ENCODE measurements around the gene TGFBR1. TPM values are rescaled to one million over a fixed set of nuclear protein-coding genes. Genes with fewer than 3 reads are reported as not detected.
"Not testable (repeated sequence)": the region's sequence is repeated elsewhere in the genome, so short reads cannot be mapped to it uniquely, and the experiment has no call there.

TGFBR1 gene
- total and polyA plus RNA-seq, 4 donors, result 25.1 to 97.6 (median 44.9) TPM

DNA sequence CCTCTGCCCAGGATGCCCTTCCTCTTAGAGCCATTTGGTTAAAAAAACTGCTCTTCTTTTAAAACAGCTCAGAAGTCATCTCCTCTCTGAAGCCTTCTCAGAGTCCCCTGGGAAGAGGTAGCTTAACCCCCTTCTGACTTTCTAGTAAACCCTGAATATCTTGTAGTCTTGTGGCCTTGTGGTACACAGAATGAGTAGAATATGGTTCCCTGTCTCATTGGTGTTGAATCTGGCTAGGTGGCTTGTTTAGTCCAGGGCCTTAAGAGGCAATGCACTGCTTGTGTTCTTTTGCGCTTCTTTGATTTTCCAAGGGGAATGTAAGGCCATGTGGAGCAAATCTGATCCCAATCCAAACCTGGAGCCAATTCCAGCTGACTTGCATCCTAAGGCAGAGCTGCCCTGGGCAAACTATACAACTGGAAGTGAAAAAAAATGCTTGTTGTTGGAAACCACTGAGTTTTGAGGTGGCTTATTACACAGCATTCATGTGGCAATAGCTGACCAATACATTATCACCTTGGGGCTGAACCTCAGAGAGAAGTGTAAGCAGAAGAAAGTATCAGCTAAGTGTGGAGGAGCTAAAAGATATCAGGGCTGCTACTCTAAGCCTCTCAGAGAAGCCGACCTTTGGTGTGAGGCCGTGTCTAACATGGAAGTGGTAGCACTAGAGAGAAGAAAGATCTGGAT, 85.8 kb downstream of the TGFBR1 start:
- DNase-seq (ENCODE audit: low read depth in 4 of 6, low spot score in 6 of 6), result no peak
- Histone ChIP-seq H3K4me3 (ENCODE audit: low read depth, low read length) (no peak overlapping the region), H3K36me3 (ENCODE audit: control insufficient read depth, insufficient read depth, low read length) (no peaks in the 10 kb centered on the region), H3K27ac (ENCODE audit: low read depth, low read length) (no peak overlapping the region), H3K9me3 (ENCODE audit: control insufficient read depth, insufficient read depth, low read length) (peaks cover 1% of the 10 kb centered on the region), H3K4me1 (ENCODE audit: control insufficient read depth, insufficient read depth, low read length) (no peaks in the 10 kb centered on the region), H3K27me3 (ENCODE audit: control insufficient read depth, insufficient read depth, low read length) (no peaks in the 10 kb centered on the region)
- 100% methylated on average over 3 of the region's 3 CpGs for WGBS (ENCODE audit: insufficient coverage)

- no peak overlapping the region for H3K4me3 ChIP-seq (ENCODE audit: low read depth, low read length)
- no peak overlapping the region for H3K27ac ChIP-seq (ENCODE audit: low read depth, low read length)
- H3K27me3 ChIP-seq (ENCODE audit: control insufficient read depth, insufficient read depth, low read length), result no peaks in the 10 kb centered on the region
- no peaks in the 10 kb centered on the region for H3K4me1 ChIP-seq (ENCODE audit: control insufficient read depth, insufficient read depth, low read length)
- H3K36me3 ChIP-seq (ENCODE audit: control insufficient read depth, insufficient read depth, low read length), result no peaks in the 10 kb centered on the region
- DNase-seq (ENCODE audit: low read depth in 4 of 6, low spot score in 6 of 6), result no peak
- peaks cover 1% of the 10 kb centered on the region for H3K9me3 ChIP-seq (ENCODE audit: control insufficient read depth, insufficient read depth, low read length)
- WGBS (ENCODE audit: insufficient coverage), result 84% methylated on average over 4 of the region's 5 CpGs
These were observed 88.0 kb downstream of the TGFBR1 start for GRCh38 chr9:99192786-99193465.

GRCh38 chr9:99193466-99193821, 88.5 kb downstream of the TGFBR1 start:
- no peak for DNase-seq (ENCODE audit: low read depth in 4 of 6, low spot score in 6 of 6)
- H3K27ac ChIP-seq (ENCODE audit: low read depth, low read length), result no peak overlapping the region
- no CpG with 5 or more reads among the region's 2 CpGs for WGBS (ENCODE audit: insufficient coverage)
- no peaks in the 10 kb centered on the region for H3K36me3 ChIP-seq (ENCODE audit: control insufficient read depth, insufficient read depth, low read length)
- no peak overlapping the region for H3K4me3 ChIP-seq (ENCODE audit: low read depth, low read length)
- peaks cover 1% of the 10 kb centered on the region for H3K9me3 ChIP-seq (ENCODE audit: control insufficient read depth, insufficient read depth, low read length)
- no peaks in the 10 kb centered on the region for H3K4me1 ChIP-seq (ENCODE audit: control insufficient read depth, insufficient read depth, low read length)
- H3K27me3 ChIP-seq (ENCODE audit: control insufficient read depth, insufficient read depth, low read length), result no peaks in the 10 kb centered on the region

GRCh38 chr9:99196484-99196883, 91.6 kb downstream of the TGFBR1 start:
- DNase-seq (ENCODE audit: low read depth in 4 of 6, low spot score in 6 of 6); H3K27me3 ChIP-seq (ENCODE audit: control insufficient read depth, insufficient read depth, low read length); H3K9me3 ChIP-seq (ENCODE audit: control insufficient read depth, insufficient read depth, low read length); H3K4me3 ChIP-seq (ENCODE audit: low read depth, low read length); H3K27ac ChIP-seq (ENCODE audit: low read depth, low read length); H3K4me1 ChIP-seq (ENCODE audit: control insufficient read depth, insufficient read depth, low read length); H3K36me3 ChIP-seq (ENCODE audit: control insufficient read depth, insufficient read depth, low read length): not testable (repeated sequence)
- 84% methylated on average over 5 of the region's 5 CpGs for WGBS (ENCODE audit: insufficient coverage)

DNA sequence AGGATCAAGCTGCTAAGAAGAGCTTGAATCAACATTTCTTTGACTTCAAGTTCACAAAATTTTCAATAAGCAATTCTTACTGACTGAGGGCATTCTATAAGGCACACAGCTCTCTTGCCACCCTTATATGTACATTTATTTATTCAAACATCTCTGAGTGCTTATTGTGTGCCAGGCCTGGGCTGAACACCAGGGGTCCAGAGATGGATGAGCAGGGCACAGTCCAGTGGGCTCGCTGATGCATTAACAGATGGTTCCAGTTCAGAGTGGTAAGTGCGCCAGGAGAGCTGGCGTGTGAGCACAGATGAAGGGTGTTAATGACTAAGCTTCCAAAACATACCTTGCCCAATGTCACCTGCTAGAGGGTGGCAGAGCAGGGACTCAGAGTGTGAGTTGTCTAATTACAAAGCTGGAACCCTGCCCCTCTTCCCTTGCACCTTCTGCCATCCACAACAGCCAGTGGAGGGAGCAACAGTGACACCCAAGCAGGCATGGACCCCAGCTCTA, 92.3 kb downstream of the TGFBR1 start:
- 80% methylated on average over 3 of the region's 3 CpGs for WGBS (ENCODE audit: insufficient coverage)
- no peaks in the 10 kb centered on the region for H3K4me1 ChIP-seq (ENCODE audit: control insufficient read depth, insufficient read depth, low read length)
- H3K27me3 ChIP-seq (ENCODE audit: control insufficient read depth, insufficient read depth, low read length), result no peaks in the 10 kb centered on the region
- no peak overlapping the region for H3K27ac ChIP-seq (ENCODE audit: low read depth, low read length)
- DNase-seq (ENCODE audit: low read depth in 4 of 6, low spot score in 6 of 6), result no peak
- H3K36me3 ChIP-seq (ENCODE audit: control insufficient read depth, insufficient read depth, low read length), result no peaks in the 10 kb centered on the region
- H3K9me3 ChIP-seq (ENCODE audit: control insufficient read depth, insufficient read depth, low read length), result peaks cover 1% of the 10 kb centered on the region
- no peak overlapping the region for H3K4me3 ChIP-seq (ENCODE audit: low read depth, low read length)

- 58% methylated on average over 8 of the region's 9 CpGs for WGBS (ENCODE audit: insufficient coverage)
- no peaks in the 10 kb centered on the region for H3K36me3 ChIP-seq (ENCODE audit: control insufficient read depth, insufficient read depth, low read length)
- H3K27ac ChIP-seq (ENCODE audit: low read depth, low read length), result no peak overlapping the region
- no peak overlapping the region for H3K4me3 ChIP-seq (ENCODE audit: low read depth, low read length)
- no peaks in the 10 kb centered on the region for H3K4me1 ChIP-seq (ENCODE audit: control insufficient read depth, insufficient read depth, low read length)
- DNase-seq (ENCODE audit: low read depth in 4 of 6, low spot score in 6 of 6), result peak in 1 of 6 donors; percentile 46
- H3K9me3 ChIP-seq (ENCODE audit: control insufficient read depth, insufficient read depth, low read length), result peaks cover 1% of the 10 kb centered on the region
- H3K27me3 ChIP-seq (ENCODE audit: control insufficient read depth, insufficient read depth, low read length), result no peaks in the 10 kb centered on the region
These were observed 93.1 kb downstream of the TGFBR1 start for GRCh38 chr9:99197987-99198386.

DNA sequence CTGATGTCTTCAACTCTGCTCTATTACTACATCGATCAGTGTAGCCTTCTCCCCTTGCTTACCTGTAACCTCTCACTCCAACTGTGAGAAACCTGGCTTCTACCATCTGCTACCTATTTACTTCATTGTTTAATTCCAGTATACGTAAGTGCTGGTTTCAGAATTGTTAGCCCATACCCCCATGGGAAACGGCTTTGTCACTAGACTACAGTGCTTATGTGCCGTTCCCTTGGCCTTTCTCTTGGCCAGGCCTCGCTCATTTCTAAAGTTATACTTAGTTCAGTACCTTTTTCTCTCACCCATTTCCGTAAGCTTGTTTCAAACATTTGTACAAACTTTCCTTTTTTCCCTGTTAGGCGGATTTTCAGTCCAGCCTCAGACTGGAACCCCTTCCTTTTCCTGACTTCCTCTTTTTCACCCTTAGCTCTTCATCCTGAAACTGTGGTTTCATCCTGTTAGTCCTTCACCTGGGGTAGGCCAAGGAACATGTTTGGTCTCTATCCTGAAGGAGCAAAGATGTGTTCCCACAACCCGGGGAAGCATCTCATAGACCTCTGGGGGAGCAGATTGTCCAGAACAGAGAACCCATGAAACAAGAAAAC, 95.1 kb downstream of the TGFBR1 start:
- H3K27me3 ChIP-seq (ENCODE audit: control insufficient read depth, insufficient read depth, low read length), result no peaks in the 10 kb centered on the region
- no peak overlapping the region for H3K27ac ChIP-seq (ENCODE audit: low read depth, low read length)
- DNase-seq (ENCODE audit: low read depth in 4 of 6, low spot score in 6 of 6), result no peak

GRCh38 chr9:99201603-99202002, 96.7 kb downstream of the TGFBR1 start:
- peak in 2 of 6 donors; percentile 25 to 60 for DNase-seq (ENCODE audit: low read depth in 4 of 6, low spot score in 6 of 6)
- H3K4me1 ChIP-seq (ENCODE audit: control insufficient read depth, insufficient read depth, low read length), result no peaks in the 10 kb centered on the region
- no peak overlapping the region for H3K27ac ChIP-seq (ENCODE audit: low read depth, low read length)
- no peaks in the 10 kb centered on the region for H3K9me3 ChIP-seq (ENCODE audit: control insufficient read depth, insufficient read depth, low read length)
- WGBS (ENCODE audit: insufficient coverage), result 47% methylated on average over 2 of the region's 5 CpGs
- no peaks in the 10 kb centered on the region for H3K36me3 ChIP-seq (ENCODE audit: control insufficient read depth, insufficient read depth, low read length)
- H3K27me3 ChIP-seq (ENCODE audit: control insufficient read depth, insufficient read depth, low read length), result no peaks in the 10 kb centered on the region
- no peak overlapping the region for H3K4me3 ChIP-seq (ENCODE audit: low read depth, low read length)

More for the DNA sequence above, 95.1 kb downstream of the TGFBR1 start:
- H3K9me3 ChIP-seq (ENCODE audit: control insufficient read depth, insufficient read depth, low read length), result no peaks in the 10 kb centered on the region
- H3K4me3 ChIP-seq (ENCODE audit: low read depth, low read length), result no peak overlapping the region
- WGBS (ENCODE audit: insufficient coverage), result 94% methylated on average over 7 of the region's 8 CpGs
- H3K36me3 ChIP-seq (ENCODE audit: control insufficient read depth, insufficient read depth, low read length), result no peaks in the 10 kb centered on the region
- H3K4me1 ChIP-seq (ENCODE audit: control insufficient read depth, insufficient read depth, low read length), result no peaks in the 10 kb centered on the region

Data from spinal cord (tissue), 10 donors.